Neutrophil (primary cell): Measurements from ENCODE around the gene EVX1.
A peak's percentile ranks its signal among the peaks of the same experiment; 100 is the strongest.

Experiments
- H3K27ac ChIP-seq: fragments of 200-600 bp; sonication (generic); 2 replicates; pipeline ENCODE4 v1.5.1; 2016; ENCODE audit warnings: mild to moderate bottlenecking, moderate library complexity
- H3K27me3 ChIP-seq: fragments of 200-600 bp; sonication (generic); 2 replicates; pipeline ENCODE4 v1.6.0; 2016; ENCODE audit warnings: mild to moderate bottlenecking
- H3K36me3 ChIP-seq: fragments of 200-600 bp; sonication (generic); 2 replicates; pipeline ENCODE4 v1.5.1; 2017
- H3K4me1 ChIP-seq, 2 experiments: fragments of 200-600 bp in 1 of 2; sonication (generic) in 1 of 2; 1 replicate in 1 of 2; 2 replicates in 1 of 2; pipeline versions ENCODE4 v1.5.1 to v1.6.1; 2013 to 2016; ENCODE audit warnings: low read depth in 1 of 2, low read length in 1 of 2, mild to moderate bottlenecking in 1 of 2, moderate library complexity in 1 of 2; ENCODE audit not compliant: control insufficient read depth in 1 of 2, insufficient read depth in 1 of 2
- H3K4me3 ChIP-seq, 2 experiments: fragments of 200-600 bp in 1 of 2; sonication (generic) in 1 of 2; 1 replicate in 1 of 2; 2 replicates in 1 of 2; pipeline ENCODE4 v1.5.1; 2013 to 2016; ENCODE audit warnings: low read depth in 1 of 2, low read length in 1 of 2, mild to moderate bottlenecking in 1 of 2, moderate library complexity in 1 of 2
- H3K9me3 ChIP-seq: fragments of 200-600 bp; sonication (generic); 2 replicates; pipeline ENCODE4 v1.5.1; 2016
- CTCF ChIP-seq: fragments of 200-600 bp; sonication (generic); IDR thresholded peaks from 2 replicates; pipeline ENCODE4 v1.5.1; 2016; ENCODE audit warnings: antibody characterized with exemption

The EVX1 gene

GRCh38 chr7:27200761-27201579 is 41.6 kb upstream of the EVX1 start:
- no peak for TF ChIP-seq CTCF
- Histone ChIP-seq H3K4me1 (peaks cover 46 to 49% of the 10 kb centered on the region in 2 experiments), H3K9me3 (no peaks in the 10 kb centered on the region), H3K36me3 (no peaks in the 10 kb centered on the region), H3K27ac (no peak overlapping the region), H3K4me3 (peak overlapping the region; percentile 38 to 50), H3K27me3 (peaks cover 99% of the 10 kb centered on the region)

- H3K27me3 ChIP-seq, result peaks cover 99% of the 10 kb centered on the region
- no peak for TF ChIP-seq CTCF
- H3K27ac ChIP-seq, result no peak overlapping the region
- no peaks in the 10 kb centered on the region for H3K36me3 ChIP-seq
- peak overlapping the region; percentile 38 to 50 for H3K4me3 ChIP-seq
- H3K4me1 ChIP-seq, result peaks cover 46 to 49% of the 10 kb centered on the region in 2 experiments
- no peaks in the 10 kb centered on the region for H3K9me3 ChIP-seq
These were observed 41.0 kb upstream of the EVX1 start for GRCh38 chr7:27201580-27202017.

GRCh38 chr7:27202018-27202861 is 40.4 kb upstream of the EVX1 start:
- no peak for TF ChIP-seq CTCF
- peak overlapping the region in 1 of 2 experiments; percentile 50 for H3K4me3 ChIP-seq
- no peaks in the 10 kb centered on the region for H3K36me3 ChIP-seq
- peaks cover 99% of the 10 kb centered on the region for H3K27me3 ChIP-seq
- no peaks in the 10 kb centered on the region for H3K9me3 ChIP-seq
- H3K4me1 ChIP-seq, result peaks cover 46 to 49% of the 10 kb centered on the region in 2 experiments
- H3K27ac ChIP-seq, result no peak overlapping the region

GRCh38 chr7:27202862-27203134 is 39.8 kb upstream of the EVX1 start:
- no peak for TF ChIP-seq CTCF
- H3K9me3 ChIP-seq, result no peaks in the 10 kb centered on the region
- peaks cover 46 to 49% of the 10 kb centered on the region in 2 experiments for H3K4me1 ChIP-seq
- H3K27ac ChIP-seq, result no peak overlapping the region
- H3K4me3 ChIP-seq, result no peak overlapping the region
- peaks cover 99% of the 10 kb centered on the region for H3K27me3 ChIP-seq
- H3K36me3 ChIP-seq, result no peaks in the 10 kb centered on the region

GRCh38 chr7:27203365-27203953 is 39.1 kb upstream of the EVX1 start:
- Histone ChIP-seq H3K4me1 (peaks cover 43 to 44% of the 10 kb centered on the region in 2 experiments), H3K36me3 (no peaks in the 10 kb centered on the region), H3K27me3 (peaks cover 99% of the 10 kb centered on the region), H3K9me3 (no peaks in the 10 kb centered on the region), H3K4me3 (no peak overlapping the region), H3K27ac (no peak overlapping the region)
- no peak for TF ChIP-seq CTCF
